ENCODE measurements around the gene OMP. TPM values are rescaled to one million over a fixed set of nuclear protein-coding genes. Genes with fewer than 3 reads are reported as not detected.

OMP gene
- total RNA-seq, 1 experiment from 2014 or later = 1.4 TPM

GRCh38 chr11:77137421-77137820 lies 34.8 kb downstream of the OMP start:
- TF ChIP-seq EZH2 (IDR thresholded peaks at IDR 0.05; ENCODE audit: low read depth) (no peak), CTCF (conservative IDR thresholded peaks at IDR 0.05) (no peak)
- Histone ChIP-seq H2AFZ (no peak overlapping the region), H3K9me2 (ENCODE audit: insufficient read depth) (no peaks in the 10 kb centered on the region), H3K4me1 (replicated peaks; ENCODE audit: insufficient read depth) (peaks cover 11% of the 10 kb centered on the region), H3K4me2 (no peak overlapping the region), H3K36me3 (ENCODE audit: low read depth) (no peaks in the 10 kb centered on the region), H3K79me2 (ENCODE audit: low read depth) (no peaks in the 10 kb centered on the region), H4K20me1 (ENCODE audit: insufficient read depth) (no peaks in the 10 kb centered on the region), H3K4me3 (no peak overlapping the region), H3K27ac (no peak overlapping the region), H3K27me3 (ENCODE audit: insufficient read depth, low read depth) (no peaks in the 10 kb centered on the region), H3F3A (ENCODE audit: insufficient read depth, low read depth) (no peaks in the 10 kb centered on the region), H3K9me3 (ENCODE audit: insufficient read depth, low read depth) (no peaks in the 10 kb centered on the region)
- DNase-seq = no peak
- CTCF ChIA-PET = no interaction called here
- intact Hi-C loops (cut with micrococcal nuclease; ENCODE audit: unreplicated experiment) = no loop called here
- BruUV-seq (replicated peaks) = no TSS peak
- POLR2A ChIA-PET (ENCODE audit: unreplicated experiment) = no interaction called here

DNA sequence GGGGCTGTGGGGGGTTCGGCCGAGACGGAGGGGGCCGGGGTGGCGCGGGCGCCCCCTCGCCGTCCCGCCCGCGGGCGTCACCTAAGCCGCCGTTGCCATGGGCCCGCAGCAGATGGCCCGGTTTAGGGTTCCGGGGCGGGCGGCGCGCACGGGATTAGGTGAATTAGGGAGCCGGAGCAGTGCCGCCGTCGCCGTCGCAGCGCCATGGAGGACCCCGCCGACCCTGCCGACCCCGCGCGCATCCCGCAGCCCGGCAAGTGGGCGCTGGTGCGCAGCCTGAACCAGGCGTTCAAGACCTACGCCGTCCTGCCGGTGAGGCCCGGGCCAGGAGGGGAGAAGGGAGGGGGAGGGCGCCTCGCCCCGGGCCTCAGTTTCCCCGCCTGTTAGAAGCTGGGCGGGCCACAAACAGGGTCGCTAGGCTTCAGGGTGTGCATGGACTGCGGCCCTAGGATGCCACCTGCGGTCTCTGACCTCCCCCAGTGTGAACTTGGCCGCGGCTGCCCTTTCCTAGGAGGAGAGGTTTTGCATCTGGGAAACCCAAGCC lies 35.5 kb downstream of the OMP start:
- intact Hi-C loops (cut with micrococcal nuclease; ENCODE audit: unreplicated experiment) = no loop called here
- DNase-seq = no peak

DNA sequence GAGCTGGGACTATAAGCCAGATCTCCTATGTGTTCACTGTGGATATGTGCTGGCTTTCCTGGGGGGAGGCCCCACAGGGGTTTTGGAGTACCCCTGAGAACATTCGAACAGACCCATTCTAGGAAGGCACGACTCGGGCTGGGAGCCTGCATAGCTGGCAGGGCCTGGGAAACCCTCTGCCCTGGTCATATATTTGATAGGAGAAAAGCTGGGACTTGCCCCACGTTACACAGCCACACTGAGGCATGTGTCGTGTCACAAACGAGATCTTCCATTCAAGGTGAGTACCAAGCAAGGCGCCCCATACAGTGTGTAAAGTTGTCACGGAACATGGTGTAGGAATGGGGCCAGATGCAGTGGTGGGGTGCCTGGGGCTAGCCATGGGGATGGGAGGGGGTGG lies 36.6 kb downstream of the OMP start:
- H3K4me3 ChIP-seq = no peak overlapping the region
- no peak for DNase-seq
- no peak overlapping the region for H3K4me2 ChIP-seq
- no peaks in the 10 kb centered on the region for H3K79me2 ChIP-seq (ENCODE audit: low read depth)
- H3F3A ChIP-seq (ENCODE audit: insufficient read depth, low read depth) = no peaks in the 10 kb centered on the region
- no peaks in the 10 kb centered on the region for H3K9me3 ChIP-seq (ENCODE audit: insufficient read depth, low read depth)
- no peak overlapping the region for H3K27ac ChIP-seq
- no peaks in the 10 kb centered on the region for H4K20me1 ChIP-seq (ENCODE audit: insufficient read depth)
- ChIA-PET CTCF (no interaction called here), POLR2A (ENCODE audit: unreplicated experiment) (no interaction called here)
- no peaks in the 10 kb centered on the region for H3K27me3 ChIP-seq (ENCODE audit: insufficient read depth, low read depth)
- no TSS peak for BruUV-seq (replicated peaks)
- intact Hi-C loops (cut with micrococcal nuclease; ENCODE audit: unreplicated experiment) = no loop called here
- H3K4me1 ChIP-seq (replicated peaks; ENCODE audit: insufficient read depth) = peaks cover 11% of the 10 kb centered on the region
- no peaks in the 10 kb centered on the region for H3K36me3 ChIP-seq (ENCODE audit: low read depth)
- no peak overlapping the region for H2AFZ ChIP-seq
- no peaks in the 10 kb centered on the region for H3K9me2 ChIP-seq (ENCODE audit: insufficient read depth)
- no peak for TF ChIP-seq EZH2 (IDR thresholded peaks at IDR 0.05; ENCODE audit: low read depth)
- no peak for TF ChIP-seq CTCF (conservative IDR thresholded peaks at IDR 0.05)

More for the DNA sequence above, 35.5 kb downstream of the OMP start:
- no peaks in the 10 kb centered on the region for H3K36me3 ChIP-seq (ENCODE audit: low read depth)
- H3K4me2 ChIP-seq = no peak overlapping the region
- no peak overlapping the region for H3K27ac ChIP-seq
- H3K27me3 ChIP-seq (ENCODE audit: insufficient read depth, low read depth) = no peaks in the 10 kb centered on the region
- no peaks in the 10 kb centered on the region for H3K9me3 ChIP-seq (ENCODE audit: insufficient read depth, low read depth)
- CTCF ChIA-PET = no interaction called here
- H2AFZ ChIP-seq = no peak overlapping the region
- POLR2A ChIA-PET (ENCODE audit: unreplicated experiment) = no interaction called here
- H3K79me2 ChIP-seq (ENCODE audit: low read depth) = no peaks in the 10 kb centered on the region
- H4K20me1 ChIP-seq (ENCODE audit: insufficient read depth) = no peaks in the 10 kb centered on the region
- TF ChIP-seq EZH2 (IDR thresholded peaks at IDR 0.05; ENCODE audit: low read depth) (no peak), CTCF (conservative IDR thresholded peaks at IDR 0.05) (no peak)
- H3F3A ChIP-seq (ENCODE audit: insufficient read depth, low read depth) = no peaks in the 10 kb centered on the region
- H3K4me3 ChIP-seq = no peak overlapping the region
- BruUV-seq (replicated peaks) = no TSS peak
- no peaks in the 10 kb centered on the region for H3K9me2 ChIP-seq (ENCODE audit: insufficient read depth)
- peaks cover 11% of the 10 kb centered on the region for H3K4me1 ChIP-seq (replicated peaks; ENCODE audit: insufficient read depth)

Data from PC-9 (cell line).